CD4-positive, alpha-beta T cell treated with Interleukin-4 for 1 hour (primary cell): Measurements from ENCODE around the gene IL9.

Experiments used
- DNase-seq, 2 donors: peaks; one replicate each; pipeline ENCODE4 v3.0.0-alpha.2; 2020 to 2022

IL9 gene

DNA sequence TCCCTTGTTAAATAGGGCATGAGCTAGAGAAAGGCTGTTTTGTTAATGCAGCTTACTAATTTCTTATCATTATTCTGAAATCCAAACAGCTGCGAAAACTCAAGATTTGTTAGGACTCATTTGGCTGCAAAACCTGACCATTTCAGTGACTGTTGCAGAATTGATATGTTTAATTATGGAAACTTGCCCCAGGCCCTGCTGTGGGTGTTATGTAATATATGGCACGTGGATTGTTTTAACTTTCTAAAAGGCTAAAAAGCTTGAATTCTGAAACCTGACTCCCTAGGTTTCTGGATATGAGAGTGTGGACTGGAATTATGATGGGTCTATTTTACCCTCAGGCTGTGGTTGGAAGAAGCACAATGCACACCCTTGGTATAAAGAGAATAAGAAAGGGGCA lies 4.4 kb downstream of the IL9 start:
- no peak for DNase-seq

DNA sequence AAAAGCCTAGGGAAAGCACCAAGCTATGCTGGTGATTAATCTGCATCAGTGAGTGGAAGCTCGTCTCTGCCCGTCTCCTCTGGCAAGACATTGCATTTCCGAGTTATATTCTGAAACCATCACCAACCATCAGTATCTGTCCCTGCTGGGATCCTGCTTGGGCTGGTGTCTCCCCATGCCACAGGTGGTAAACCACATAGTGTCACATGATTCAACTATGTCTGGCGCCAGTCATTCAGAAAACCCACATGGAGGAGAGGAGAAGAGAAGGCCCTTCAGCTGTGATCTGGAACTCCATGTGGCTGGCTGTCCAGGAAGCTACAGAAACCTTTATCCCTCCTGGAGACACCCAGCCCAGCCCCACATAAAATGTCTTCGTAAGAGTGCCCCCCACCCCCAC lies 4.8 kb downstream of the IL9 start:
- DNase-seq: no peak

- no peak for DNase-seq
These were observed 5.3 kb downstream of the IL9 start for GRCh38 chr5:135890296-135890695.

DNA sequence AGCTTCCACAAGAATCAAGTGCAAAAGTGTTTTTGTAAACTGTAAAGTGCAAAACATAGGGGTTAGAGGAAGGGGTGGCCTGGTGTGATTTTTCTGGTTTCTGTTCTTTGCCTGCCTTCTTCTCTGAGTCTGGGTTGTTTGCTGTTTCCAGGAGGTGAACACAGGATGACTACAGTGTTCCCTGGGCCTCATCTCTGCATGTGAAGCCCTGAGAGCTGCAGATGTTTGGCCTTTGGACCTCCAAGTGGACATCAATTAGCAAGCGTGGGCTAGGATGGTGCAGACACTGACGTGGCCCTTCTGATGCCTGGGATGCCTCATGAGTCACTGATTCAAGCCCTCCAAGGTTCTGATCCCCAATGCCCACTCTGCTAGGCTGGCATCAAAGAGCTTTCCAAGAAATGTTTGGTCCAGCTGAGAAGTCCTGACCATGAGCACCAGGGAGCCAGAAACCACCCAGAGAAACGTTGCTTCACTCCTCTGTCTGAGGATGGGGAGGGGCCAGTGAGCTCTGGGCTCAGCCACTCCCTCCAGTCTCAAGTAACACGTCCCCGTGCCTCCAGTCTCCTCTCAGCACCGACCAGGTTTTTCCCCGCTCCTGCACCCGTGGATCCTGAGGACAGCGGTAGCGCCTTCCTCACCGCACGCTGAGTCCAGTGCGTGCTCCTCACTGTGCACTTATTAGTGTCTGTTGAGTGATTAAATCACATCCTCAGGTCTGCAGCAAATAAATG lies 7.6 kb downstream of the IL9 start:
- DNase-seq: no peak

GRCh38 chr5:135887447-135887864 lies 8.2 kb downstream of the IL9 start:
- peak; percentile 60 to 74 for DNase-seq

- no peak for DNase-seq
These were observed 9.5 kb downstream of the IL9 start for GRCh38 chr5:135886136-135886535.

- no peak for DNase-seq
These were observed 10.6 kb downstream of the IL9 start for GRCh38 chr5:135885031-135885430.

DNA sequence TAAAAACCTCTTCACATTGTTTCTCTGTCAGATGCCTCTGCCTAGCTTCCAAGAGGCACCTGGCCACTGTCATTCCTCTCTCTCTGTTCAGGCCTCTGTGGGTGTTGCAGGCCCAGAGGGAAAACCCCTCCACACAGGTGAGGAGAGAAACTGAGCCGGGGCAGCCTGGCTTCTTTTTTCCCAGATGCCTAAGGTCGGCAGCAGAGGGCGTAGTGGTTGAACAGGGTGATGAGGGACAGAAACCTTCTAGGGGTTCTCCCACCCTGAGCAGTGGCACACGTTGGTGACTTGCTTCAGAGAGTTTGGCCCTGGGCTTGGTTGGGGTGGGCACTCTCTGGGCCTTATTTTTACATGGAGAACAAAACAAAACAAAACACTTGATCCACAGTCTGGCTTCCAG lies 12.2 kb downstream of the IL9 start:
- DNase-seq: no peak

DNA sequence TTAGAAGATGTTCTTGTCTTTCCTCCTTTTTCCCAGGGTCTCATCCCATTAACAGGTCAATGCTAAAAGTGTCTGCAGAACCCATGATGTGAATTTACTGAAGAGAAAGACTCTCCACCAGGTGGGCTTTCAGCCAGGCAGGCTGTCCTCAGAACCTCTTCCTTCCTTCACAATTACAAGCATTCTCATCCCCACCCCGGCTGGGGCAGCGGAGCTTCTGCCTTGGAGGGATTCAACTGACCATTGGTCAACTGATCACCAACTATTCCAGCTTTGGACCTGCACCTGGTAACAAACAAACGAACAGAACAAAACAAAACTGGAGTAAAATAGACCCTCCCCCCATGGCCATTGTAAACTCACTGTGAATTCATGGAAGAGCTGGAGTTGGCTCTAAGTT lies 12.6 kb downstream of the IL9 start:
- no peak for DNase-seq

DNA sequence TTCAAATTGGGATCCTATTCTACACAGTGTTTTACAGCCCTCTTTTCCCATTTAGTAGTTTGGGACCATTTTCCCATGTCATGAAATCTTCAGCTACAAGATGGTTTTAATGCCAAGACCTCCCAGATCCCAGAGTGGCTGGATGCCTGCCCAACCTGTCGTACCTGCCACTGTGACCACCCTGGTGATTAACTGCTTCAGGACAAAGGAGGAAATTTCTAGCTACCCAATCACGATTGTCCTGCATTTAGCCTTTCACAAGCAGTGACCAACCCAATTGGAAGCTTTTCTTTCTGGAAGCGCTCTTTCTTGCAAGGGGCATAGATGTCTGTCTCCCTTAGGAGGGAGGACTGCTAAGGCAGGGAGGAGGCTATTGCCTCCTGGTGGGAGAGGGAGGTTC lies 13.8 kb downstream of the IL9 start:
- DNase-seq: no peak

- DNase-seq: no peak
These were observed 14.4 kb downstream of the IL9 start for GRCh38 chr5:135881244-135881643.

DNA sequence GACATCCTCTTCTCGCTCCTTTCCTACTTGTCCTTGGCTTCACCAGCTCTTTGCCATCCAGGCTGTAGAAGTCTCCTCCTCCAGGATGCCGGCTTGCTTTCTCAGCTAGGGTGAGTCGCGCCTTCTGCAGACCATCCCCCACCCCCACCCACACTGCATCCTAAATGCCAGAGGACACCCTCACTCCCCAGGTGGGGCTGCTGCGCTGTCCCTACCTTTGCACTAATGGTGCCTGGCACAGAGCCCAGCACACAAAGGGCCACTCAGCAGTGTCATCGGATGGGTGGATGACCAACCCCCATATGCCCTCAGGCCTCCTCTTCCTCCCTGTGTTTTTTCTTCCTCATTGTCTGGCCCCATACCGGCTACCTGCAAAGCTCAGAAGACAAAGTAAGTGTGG lies 14.8 kb downstream of the IL9 start:
- no peak for DNase-seq

DNA sequence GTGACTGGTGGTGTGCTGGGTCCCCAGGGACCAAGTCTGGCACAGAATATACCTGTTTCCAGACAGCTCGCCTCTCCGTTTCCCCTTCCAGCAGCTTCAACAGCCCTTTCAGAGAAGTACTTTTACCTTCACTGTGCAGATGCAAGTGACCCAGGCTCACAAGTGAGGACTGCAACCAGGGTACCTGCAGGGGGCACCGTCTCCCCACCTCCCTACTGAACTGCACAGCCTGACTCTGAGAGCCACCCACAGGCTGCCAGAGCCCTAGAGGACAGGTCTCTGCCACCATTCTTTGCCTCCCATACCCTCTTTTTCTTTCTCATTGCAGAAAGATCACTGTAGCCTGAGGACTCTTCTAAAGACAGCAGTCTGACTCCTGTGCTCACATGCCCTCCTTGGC lies 15.4 kb downstream of the IL9 start:
- no peak for DNase-seq

DNA sequence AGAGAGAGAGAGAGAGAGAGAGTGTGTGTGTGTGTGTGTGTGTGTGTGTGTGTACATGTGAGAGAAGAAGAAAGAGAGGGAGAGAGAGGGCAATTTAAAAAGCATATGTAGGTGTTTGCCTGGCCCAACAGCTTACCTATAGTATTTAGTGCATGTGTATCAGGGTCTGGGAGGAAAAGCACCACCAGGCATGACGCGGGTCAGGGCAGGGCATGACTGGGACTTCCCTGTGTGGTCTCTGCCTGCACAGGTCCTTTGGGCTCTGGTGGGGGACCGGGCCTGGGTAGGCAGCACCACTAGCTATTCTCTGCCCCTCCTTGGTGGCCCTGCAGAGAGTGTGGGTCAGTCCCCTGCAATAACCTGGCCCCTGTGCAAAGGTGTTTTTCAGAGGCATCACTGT lies 16.1 kb downstream of the IL9 start:
- no peak for DNase-seq

DNA sequence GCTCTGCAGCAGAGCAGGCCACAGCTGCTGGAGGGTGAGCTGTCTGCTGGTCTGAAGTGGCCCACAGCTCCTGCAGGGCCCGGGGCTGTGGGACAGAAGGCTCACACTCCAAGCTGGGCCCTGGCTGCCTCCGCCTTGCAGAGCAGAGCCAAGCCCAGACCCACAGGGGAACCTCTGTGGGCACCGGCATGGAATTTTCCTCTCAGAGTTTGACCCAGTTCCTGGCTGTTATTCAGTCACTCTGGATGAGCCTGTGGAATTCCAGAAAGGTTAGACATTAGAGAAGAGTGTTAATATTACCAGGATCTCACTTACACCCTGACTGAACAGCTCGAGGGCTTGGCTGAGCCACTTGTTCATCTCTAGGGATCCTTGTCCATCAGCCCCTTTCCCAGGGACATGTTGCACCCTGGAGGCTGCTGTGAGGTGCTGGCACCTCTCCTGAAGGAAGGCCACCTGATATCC lies 17.5 kb downstream of the IL9 start:
- DNase-seq: no peak

DNA sequence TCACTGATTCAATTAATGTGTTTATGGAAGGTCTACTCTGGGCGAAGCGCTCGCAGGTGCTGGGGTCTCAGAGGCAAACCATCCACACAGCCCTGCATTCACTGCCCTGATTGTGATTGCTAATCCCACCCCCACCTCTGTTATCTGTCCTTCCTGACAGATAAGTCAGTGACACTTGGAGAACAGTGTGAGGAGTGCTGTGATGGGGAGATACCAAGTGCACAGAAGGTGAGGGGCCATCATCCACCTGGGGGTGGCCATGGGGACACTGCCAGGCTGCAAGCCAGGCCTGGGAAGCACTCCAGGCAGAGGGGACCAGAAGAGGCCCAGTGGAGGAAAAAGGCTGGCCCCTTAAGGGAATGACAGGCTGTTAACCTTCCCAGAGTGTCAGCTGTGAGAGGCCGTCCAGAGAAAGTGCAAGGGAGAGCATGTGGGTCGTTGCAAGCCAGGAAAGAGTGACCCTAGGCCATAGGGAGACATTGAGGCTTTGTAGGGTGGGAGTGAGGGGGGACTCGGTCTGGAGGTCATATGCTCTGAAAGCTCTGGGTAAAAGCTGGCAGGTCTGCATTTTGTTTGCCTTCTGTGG lies 18.0 kb downstream of the IL9 start:
- DNase-seq: no peak

DNA sequence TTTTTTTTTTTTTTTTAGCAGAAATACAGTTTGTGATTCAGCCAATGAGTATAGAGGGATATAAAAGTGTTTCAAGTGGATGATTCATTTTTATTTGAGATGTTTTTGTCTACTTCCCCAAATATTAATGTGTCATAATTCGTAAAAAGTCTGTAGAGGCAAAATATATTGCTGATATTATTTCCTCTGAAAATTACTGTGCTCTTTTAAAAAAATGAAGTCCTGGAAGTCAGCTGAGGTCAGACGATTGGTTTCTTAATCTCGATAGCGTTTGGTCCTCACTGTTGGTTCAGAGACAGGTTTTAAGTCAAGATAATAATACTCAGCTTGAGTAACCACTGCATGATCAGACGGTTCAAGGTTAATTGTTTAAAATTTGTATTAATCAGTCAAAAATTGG lies 19.5 kb downstream of the IL9 start:
- DNase-seq: no peak

GRCh38 chr5:135875567-135875966 lies 20.1 kb downstream of the IL9 start:
- DNase-seq: no peak

DNA sequence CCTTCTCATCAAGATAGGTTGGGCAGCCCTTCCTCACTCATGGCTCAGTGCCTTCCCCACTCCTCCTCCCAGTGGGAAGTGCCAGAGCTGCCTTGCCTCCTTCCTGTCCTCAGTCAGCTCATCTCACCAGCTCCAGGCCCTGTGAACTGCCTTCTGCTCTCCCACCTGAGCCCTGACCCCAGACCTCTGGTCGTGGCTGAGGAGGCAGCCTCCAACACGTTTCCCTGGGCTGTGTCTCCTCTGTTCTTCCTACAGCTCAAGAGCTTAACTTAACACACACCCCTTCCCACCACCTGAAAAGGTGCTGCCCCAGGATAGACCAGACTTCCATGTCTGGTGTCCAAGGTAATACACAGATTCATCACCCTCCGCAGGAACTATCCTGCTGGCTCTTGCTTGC lies 21.2 kb downstream of the IL9 start:
- no peak for DNase-seq

DNA sequence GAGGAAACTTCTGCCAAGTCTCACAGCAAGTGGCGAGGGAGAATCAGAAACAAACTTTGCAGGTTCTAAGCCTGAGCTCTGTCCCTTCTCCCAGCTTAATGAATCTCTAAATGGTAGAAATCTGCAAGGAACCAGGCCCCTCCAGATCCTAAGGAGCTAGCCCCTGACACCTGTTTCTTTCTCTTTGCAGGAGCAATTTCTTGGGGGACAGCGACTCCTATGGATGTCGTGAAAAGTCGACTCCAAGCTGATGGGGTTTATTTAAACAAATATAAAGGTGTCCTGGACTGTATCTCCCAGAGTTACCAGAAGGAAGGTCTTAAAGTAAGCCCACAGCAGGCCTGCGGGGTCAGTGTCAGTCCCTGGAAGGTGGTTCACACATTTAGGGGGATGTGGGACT lies 21.8 kb downstream of the IL9 start:
- DNase-seq: no peak

DNA sequence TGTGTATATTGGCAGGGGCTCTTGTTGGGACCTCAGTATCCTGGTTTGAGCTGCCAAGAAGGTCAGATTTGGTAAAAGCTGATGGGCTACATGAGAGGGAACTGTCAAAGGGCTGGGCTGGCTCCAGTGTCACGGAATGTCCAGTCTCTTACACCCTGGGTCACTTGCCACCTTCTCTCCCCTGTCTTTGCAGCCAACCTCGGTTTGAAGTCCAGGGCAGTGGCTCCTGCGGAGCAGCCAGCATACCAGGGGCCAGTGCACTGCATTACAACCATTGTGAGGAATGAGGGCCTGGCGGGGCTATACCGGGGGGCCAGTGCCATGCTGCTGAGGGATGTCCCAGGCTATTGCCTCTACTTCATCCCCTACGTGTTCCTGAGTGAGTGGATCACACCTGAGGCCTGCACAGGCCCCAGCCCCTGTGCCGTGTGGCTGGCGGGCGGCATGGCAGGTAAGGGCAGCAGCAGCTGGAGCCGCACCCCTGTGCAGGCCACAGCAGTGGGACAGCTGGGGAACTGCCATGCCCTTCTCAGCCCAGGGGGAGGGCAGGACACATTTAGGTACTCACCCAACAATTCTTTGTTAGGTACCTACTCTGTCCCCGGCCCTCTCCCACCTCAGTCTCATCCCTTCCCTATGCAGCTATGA lies 24.2 kb downstream of the IL9 start:
- no peak for DNase-seq

GRCh38 chr5:135869935-135870334 lies 25.7 kb downstream of the IL9 start:
- DNase-seq: no peak

- no peak for DNase-seq
These were observed 26.4 kb downstream of the IL9 start for GRCh38 chr5:135869276-135869675.

- no peak for DNase-seq
These were observed 27.0 kb downstream of the IL9 start for GRCh38 chr5:135868681-135869080.

- no peak for DNase-seq
These were observed 28.0 kb downstream of the IL9 start for GRCh38 chr5:135867599-135867998.
